Left lung (tissue), 10 donors: Measurements from ENCODE around the gene SERHL2. TPM values are rescaled to one million over a fixed set of nuclear protein-coding genes. Genes with fewer than 3 reads are reported as not detected.
"Not testable (repeated sequence)": the region's sequence is repeated elsewhere in the genome, so short reads cannot be mapped to it uniquely, and the experiment has no call there.

Experiments
- ATAC-seq: fragments of 200-7000 bp; cut with Tn5 transposase; one replicate; pipeline ENCODE4 v1.9.1; 2020; ENCODE audit warnings: moderate library complexity
- DNase-seq, 4 donors: peaks; one replicate each; pipeline ENCODE4 v3.0.0-alpha.2; 2013 to 2020
- H3K27ac ChIP-seq, 2 donors: fragments of 200-600 bp; sonication (generic) in 1 of 2; one replicate each; pipeline versions ENCODE4 v1.5.0 to v1.8.0; 2020 to 2021
- H3K27me3 ChIP-seq, 2 donors: fragments of 200-600 bp; sonication (generic) in 1 of 2; one replicate each; pipeline versions ENCODE4 v1.5.0 to v1.8.0; 2020 to 2021
- H3K36me3 ChIP-seq, 2 donors: fragments of 200-600 bp; sonication (generic) in 1 of 2; one replicate each; pipeline versions ENCODE4 v1.5.0 to v1.8.0; 2020 to 2021
- H3K4me1 ChIP-seq, 2 donors: fragments of 200-600 bp; one replicate each; pipeline ENCODE4 v1.8.0; 2021
- H3K4me3 ChIP-seq, 2 donors: fragments of 200-600 bp; sonication (generic) in 1 of 2; one replicate each; pipeline versions ENCODE4 v1.5.0 to v1.8.0; 2020 to 2021; ENCODE audit warnings: mild to moderate bottlenecking in 1 of 2
- H3K9me3 ChIP-seq, 2 donors: fragments of 200-600 bp; sonication (generic) in 1 of 2; one replicate each; pipeline versions ENCODE4 v1.5.0 to v1.8.0; 2020 to 2021
- intact Hi-C, 2 donors: fragments of 100-400 bp; cut with DNase I; formaldehyde crosslinking; loops; one replicate each; pipeline versions ENCODE4 v1.11.2 to v1.14.2; 2022
- polyA plus RNA-seq, 6 donors: library from polyadenylated mRNA; unstranded; fragments of 120-200 nt; gene quantifications; one replicate each; pipeline ENCODE4 v1.2.1, GENCODE V29; 2013; ENCODE audit not compliant: insufficient read length in 6 of 6
- total RNA-seq, 2 donors: library from RNA; stranded (reverse); fragmentation: NEBNext Ultra II Directional; extraction: Animal tissue kit (Norgen Biotek cat#: 25700); gene quantifications; one replicate each; pipeline ENCODE4 v1.2.1, GENCODE V29; 2021
- TF ChIP-seq, protein P1 (sequence below), 2 donors: fragments of 200-600 bp; sonication (generic) in 1 of 2; IDR thresholded peaks; one replicate each; pipeline versions ENCODE4 v1.5.0 to v1.8.0; 2021; ENCODE audit warnings: antibody characterized with exemption in 2 of 2
- donor health status: DM: no; HTN: yes; CAD: no.
- donor health status: DM: no; HTN: no; CAD: no.

Gene SERHL2
- total and polyA plus RNA-seq, 8 donors: 2.1 to 10.2 (median 8.9) TPM

DNA sequence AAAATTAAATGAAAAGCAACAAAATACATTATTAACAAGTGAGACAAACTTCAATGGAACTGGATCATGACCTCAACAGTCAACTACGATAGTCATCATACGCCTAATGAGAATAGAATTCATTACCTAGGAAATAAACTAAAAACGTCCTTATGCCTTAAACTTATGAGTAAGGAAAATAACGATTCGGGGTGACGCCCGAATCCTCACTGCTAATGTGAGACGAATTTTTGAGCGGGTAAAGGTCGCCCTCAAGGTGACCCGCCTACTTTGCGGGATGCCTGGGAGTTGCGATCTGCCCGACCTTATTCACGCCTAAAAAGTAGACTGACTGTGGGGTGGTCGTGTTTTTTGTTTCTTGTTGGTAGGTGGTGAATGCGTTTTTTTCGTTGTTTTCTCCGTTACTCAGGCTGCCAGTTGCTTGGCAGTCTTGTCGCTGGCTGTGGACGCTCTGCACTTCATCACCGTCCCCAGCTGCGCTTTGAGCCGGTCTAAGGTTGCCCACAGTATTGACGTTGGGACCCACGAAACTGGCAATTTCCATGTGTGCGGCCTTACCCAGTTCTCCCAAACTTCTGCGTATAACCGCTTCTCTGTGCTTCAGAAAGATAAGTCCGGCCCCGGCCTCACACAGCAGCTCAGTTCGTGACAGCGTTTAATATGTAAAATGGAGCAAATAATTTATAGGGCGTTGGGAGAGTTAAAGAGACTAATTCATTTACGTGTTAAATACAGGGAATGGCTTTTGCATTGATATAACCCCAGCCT is 61.5 kb downstream of the SERHL2 start:
- Histone ChIP-seq H3K27ac (peak overlapping the region; percentile 97 to 98), H3K9me3 (no peaks in the 10 kb centered on the region), H3K36me3 (peaks cover 0 to 30% of the 10 kb centered on the region in 2 donors), H3K27me3 (no peaks in the 10 kb centered on the region), H3K4me1 (peaks cover 30 to 56% of the 10 kb centered on the region in 2 donors), H3K4me3 (peak overlapping the region; percentile 73 to 75)
- TF ChIP-seq, protein P1, sequence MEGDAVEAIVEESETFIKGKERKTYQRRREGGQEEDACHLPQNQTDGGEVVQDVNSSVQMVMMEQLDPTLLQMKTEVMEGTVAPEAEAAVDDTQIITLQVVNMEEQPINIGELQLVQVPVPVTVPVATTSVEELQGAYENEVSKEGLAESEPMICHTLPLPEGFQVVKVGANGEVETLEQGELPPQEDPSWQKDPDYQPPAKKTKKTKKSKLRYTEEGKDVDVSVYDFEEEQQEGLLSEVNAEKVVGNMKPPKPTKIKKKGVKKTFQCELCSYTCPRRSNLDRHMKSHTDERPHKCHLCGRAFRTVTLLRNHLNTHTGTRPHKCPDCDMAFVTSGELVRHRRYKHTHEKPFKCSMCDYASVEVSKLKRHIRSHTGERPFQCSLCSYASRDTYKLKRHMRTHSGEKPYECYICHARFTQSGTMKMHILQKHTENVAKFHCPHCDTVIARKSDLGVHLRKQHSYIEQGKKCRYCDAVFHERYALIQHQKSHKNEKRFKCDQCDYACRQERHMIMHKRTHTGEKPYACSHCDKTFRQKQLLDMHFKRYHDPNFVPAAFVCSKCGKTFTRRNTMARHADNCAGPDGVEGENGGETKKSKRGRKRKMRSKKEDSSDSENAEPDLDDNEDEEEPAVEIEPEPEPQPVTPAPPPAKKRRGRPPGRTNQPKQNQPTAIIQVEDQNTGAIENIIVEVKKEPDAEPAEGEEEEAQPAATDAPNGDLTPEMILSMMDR (IDR thresholded peaks at IDR 0.05): no peak
- peak; percentile 84 to 97 (median 88) for DNase-seq
- intact Hi-C loops: no loop called here
- peak; percentile 68 for ATAC-seq

DNA sequence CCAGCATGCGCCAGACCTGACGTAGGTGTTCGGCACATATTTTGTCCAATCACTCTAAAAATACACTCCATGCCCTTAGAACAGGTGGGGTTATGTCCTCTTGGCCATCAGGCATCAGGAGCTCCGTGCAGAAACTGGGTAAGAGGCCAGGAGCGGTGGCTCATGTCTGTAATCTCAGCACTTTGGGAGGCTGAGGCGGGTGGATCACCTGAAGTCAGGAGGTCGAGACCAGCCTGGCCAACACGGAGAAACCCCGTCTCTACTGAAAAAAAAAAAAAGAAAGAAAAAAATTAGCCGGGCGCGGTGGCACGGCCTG is 62.1 kb downstream of the SERHL2 start:
- peaks cover 0 to 28% of the 10 kb centered on the region in 2 donors for H3K36me3 ChIP-seq
- intact Hi-C loops, H3K27me3 ChIP-seq, H3K9me3 ChIP-seq, DNase-seq: not testable (repeated sequence)
- H3K4me1 ChIP-seq: peaks cover 27 to 51% of the 10 kb centered on the region in 2 donors
- H3K27ac ChIP-seq: peak overlapping the region; percentile 97 to 98
- ATAC-seq: peak; percentile 9
- H3K4me3 ChIP-seq: peak overlapping the region; percentile 2 to 75

DNA sequence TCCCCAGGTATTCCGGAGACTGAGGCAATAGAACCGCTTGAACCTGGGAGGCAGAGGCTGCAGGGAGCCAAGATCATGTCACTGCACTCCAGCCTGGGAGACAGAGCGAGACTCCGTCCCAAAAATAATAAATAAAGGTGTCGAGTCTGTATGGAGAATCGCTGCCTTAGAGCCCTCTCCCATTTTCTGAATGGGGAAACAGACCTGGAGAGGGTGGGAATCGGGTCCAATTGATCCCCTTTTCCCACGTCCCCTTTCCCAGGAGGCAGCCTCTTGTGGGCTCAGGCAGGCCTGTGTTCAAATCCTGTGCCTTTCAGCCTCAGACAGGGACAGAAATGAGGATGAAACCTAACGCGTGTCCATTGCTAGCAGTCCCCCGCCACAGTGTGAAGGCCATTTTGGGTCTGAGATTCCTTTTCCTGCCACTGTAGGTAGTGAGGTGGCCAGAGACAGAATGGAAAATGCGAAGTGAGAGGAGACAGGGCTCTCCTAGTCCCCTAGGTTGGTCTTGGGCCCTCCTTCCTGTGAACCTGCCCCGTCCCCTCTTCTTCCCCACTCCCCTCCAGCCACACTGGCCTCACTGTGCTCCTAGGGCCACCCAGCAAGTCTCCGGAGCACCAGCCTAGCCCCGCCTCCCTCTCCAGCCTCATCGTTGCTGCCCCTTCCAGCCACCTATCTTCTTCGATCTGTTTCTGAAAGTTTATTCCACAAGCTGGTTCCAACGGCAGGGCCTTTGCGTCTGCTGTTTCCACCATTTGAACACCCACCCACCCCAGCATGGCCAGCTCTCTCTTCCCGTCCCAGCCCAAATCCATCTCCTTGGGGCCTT is 63.6 kb downstream of the SERHL2 start:
- Histone ChIP-seq H3K4me1 (peaks cover 14 to 46% of the 10 kb centered on the region in 2 donors), H3K27ac (peak overlapping the region in 1 of 2 donors; percentile 45), H3K9me3 (no peaks in the 10 kb centered on the region), H3K27me3 (no peaks in the 10 kb centered on the region), H3K4me3 (no peak overlapping the region), H3K36me3 (peaks cover 0 to 19% of the 10 kb centered on the region in 2 donors)
- intact Hi-C loops: no loop called here
- TF ChIP-seq, protein P1 (IDR thresholded peaks at IDR 0.05): no peak
- no peak for ATAC-seq
- no peak for DNase-seq

DNA sequence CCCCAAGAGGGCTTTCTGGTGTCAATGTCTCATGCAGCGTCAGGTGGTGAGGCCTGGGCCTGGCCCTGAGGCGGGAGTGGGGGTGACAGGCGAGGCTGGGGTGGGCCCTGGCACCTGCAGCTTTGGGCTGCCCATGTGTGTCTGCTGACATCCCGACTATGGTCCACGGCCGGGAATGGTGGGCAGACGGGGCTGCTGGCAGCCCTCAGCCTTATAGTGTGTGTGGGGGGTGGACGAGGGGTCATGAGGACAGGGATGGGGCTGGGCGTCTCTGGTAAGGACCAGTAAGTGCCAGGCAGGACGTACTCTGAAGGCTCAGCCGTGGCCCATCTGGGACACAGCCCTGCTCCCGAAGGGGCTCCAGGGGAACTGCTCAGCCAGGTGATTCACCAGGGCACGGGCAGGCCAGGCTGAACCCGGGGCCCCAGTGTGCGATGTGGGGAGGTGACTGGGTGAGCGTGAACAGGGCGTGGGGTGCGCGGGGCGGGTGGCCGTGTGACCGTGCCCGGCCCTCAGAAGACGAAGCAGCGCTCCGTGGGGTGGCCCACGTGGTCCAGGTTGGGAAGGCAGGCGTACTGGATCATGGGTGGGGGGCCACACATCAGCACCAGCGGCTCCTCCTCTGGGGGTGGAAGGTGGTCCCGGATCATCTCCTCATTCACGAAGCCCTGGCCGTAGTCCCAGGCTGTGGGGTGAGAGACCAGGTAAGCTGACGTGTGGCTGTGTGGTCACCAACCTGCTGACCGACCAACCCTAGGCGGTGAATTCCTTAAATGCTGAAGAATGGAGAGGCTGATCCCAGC is 65.7 kb downstream of the SERHL2 start:
- DNase-seq (no peak), ATAC-seq (no peak)
- H3K36me3 ChIP-seq: peaks cover 0 to 40% of the 10 kb centered on the region in 2 donors
- H3K4me3 ChIP-seq: no peak overlapping the region
- H3K27ac ChIP-seq: no peak overlapping the region
- H3K27me3 ChIP-seq: no peaks in the 10 kb centered on the region
- intact Hi-C loops: no loop called here
- H3K9me3 ChIP-seq: no peaks in the 10 kb centered on the region
- H3K4me1 ChIP-seq: peaks cover 0 to 42% of the 10 kb centered on the region in 2 donors
- TF ChIP-seq, protein P1 (IDR thresholded peaks at IDR 0.05): no peak

DNA sequence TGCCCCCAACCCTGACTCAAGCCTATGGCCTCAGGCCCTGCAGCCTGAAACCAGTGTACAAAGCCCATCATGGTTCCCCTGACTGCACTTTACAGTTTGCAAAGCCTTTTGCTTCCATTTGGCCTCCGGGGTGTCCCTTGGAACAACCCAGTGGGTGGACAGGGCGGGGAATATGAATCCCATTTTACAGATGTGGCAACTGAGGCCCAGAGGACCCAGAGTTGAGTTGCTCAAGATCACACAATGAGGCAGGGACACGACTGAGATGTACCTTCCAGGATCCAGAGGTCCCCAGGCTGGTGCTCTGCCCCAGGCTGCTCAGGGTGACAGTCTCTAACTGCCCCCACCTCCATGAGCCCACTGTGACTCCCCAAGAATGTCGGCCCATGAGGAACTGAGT is 66.3 kb downstream of the SERHL2 start:
- no peaks in the 10 kb centered on the region for H3K27me3 ChIP-seq
- ATAC-seq: no peak
- no peaks in the 10 kb centered on the region for H3K9me3 ChIP-seq
- no peak overlapping the region for H3K27ac ChIP-seq
- DNase-seq: no peak
- H3K4me3 ChIP-seq: no peak overlapping the region
- H3K4me1 ChIP-seq: peaks cover 0 to 47% of the 10 kb centered on the region in 2 donors
- intact Hi-C loops: no loop called here
- H3K36me3 ChIP-seq: peaks cover 0 to 47% of the 10 kb centered on the region in 2 donors
- TF ChIP-seq, protein P1 (IDR thresholded peaks at IDR 0.05): no peak
